Activated CD4-positive, alpha-beta T cell treated with anti-CD3 and anti-CD28 coated beads, Interleukin-2, amount 10 ng/mL, durations not matched to agents 7 days and 5 days (primary cell): ENCODE data around the gene PRKN. TPM values are rescaled to one million over a fixed set of nuclear protein-coding genes. Genes with fewer than 3 reads are reported as not detected.
"Not testable (repeated sequence)": the region's sequence is repeated elsewhere in the genome, so short reads cannot be mapped to it uniquely, and the experiment has no call there.

ENCODE experiments used
- CTCF ChIA-PET: fragments of 350-600 bp; sonication (Branson Sonifier 250); formaldehyde crosslinking; loops from one replicate; lab custom pipeline; 2021; ENCODE audit warnings: antibody characterized with exemption; lab: Charles Lee
- POLR2A ChIA-PET: fragments of 350-600 bp; sonication (Branson Sonifier 250); formaldehyde crosslinking; loops from one replicate; lab custom pipeline; 2021; ENCODE audit warnings: antibody characterized with exemption; lab: Charles Lee
- DNase-seq: peaks from one replicate; pipeline ENCODE4 v3.0.0-alpha.2; 2020
- H3K27ac Mint-ChIP-seq: one replicate; pipeline ENCODE4 v1.8.0; 2021; ENCODE audit warnings: mild to moderate bottlenecking, moderate library complexity, mixed read lengths
- H3K27me3 Mint-ChIP-seq: one replicate; pipeline ENCODE4 v1.8.0; 2021; ENCODE audit warnings: mixed read lengths
- H3K36me3 Mint-ChIP-seq: one replicate; pipeline ENCODE4 v1.8.0; 2021; ENCODE audit warnings: low read depth, mixed read lengths
- H3K4me1 Mint-ChIP-seq: one replicate; pipeline ENCODE4 v1.8.0; 2021; ENCODE audit warnings: mixed read lengths
- H3K4me3 Mint-ChIP-seq: one replicate; pipeline ENCODE4 v1.8.0; 2021; ENCODE audit warnings: mild to moderate bottlenecking, moderate library complexity, mixed read lengths
- H3K9me3 Mint-ChIP-seq: one replicate; pipeline ENCODE4 v1.8.0; 2021; ENCODE audit warnings: mixed read lengths
- total RNA-seq, 2 experiments: library from RNA; stranded (reverse); gene quantifications; one replicate each; pipeline ENCODE4 v1.2.3, GENCODE V29; 2021

PRKN gene
- total RNA-seq, 2 experiments from 2014 or later, result 0.77 to 0.94 TPM

GRCh38 chr6:162532283-162533008 lies 195.1 kb downstream of the PRKN start:
- H3K9me3 Mint-ChIP-seq, result peaks cover 2% of the 10 kb centered on the region
- H3K27ac Mint-ChIP-seq, result no peak overlapping the region
- ChIA-PET CTCF (no interaction called here), POLR2A (no interaction called here)
- no peak overlapping the region for H3K4me3 Mint-ChIP-seq
- H3K27me3 Mint-ChIP-seq, result no peaks in the 10 kb centered on the region
- H3K4me1 Mint-ChIP-seq, result no peaks in the 10 kb centered on the region
- no peak for DNase-seq
- no peaks in the 10 kb centered on the region for H3K36me3 Mint-ChIP-seq

DNA sequence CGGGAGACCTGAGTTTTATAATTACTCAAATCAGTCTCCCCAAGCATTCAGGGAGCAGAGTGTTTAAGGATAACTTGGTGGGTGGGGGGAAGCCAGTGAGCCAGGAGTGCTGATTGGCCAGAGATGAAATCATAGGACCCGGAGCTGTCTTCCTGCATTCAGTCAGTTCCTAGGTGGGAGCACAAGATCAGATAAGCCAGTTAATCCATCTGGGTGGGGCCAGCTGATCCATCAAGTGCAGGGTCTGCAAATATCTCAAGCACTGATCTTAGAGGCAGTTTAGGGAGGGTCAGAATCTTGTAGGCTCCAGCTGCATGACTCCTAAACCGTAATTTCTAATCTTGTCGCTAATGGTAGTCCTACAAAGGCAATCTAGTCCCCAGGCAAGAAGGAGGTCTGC lies 196.2 kb downstream of the PRKN start:
- H3K27me3 Mint-ChIP-seq, DNase-seq, CTCF ChIA-PET, H3K4me1 Mint-ChIP-seq, POLR2A ChIA-PET, H3K27ac Mint-ChIP-seq, H3K36me3 Mint-ChIP-seq, H3K9me3 Mint-ChIP-seq, H3K4me3 Mint-ChIP-seq: not testable (repeated sequence)

- Mint-ChIP-seq H3K27me3 (no peaks in the 10 kb centered on the region), H3K36me3 (no peaks in the 10 kb centered on the region), H3K27ac (no peak overlapping the region), H3K4me1 (no peaks in the 10 kb centered on the region), H3K4me3 (no peak overlapping the region), H3K9me3 (peaks cover 9% of the 10 kb centered on the region)
- no peak for DNase-seq
- ChIA-PET POLR2A (no interaction called here), CTCF (interaction anchor here (0.7 kb wide), 1 partner anchor 1559 kb away, joined by 3 read pairs; no protein-coding TSS in a partner anchor)
These were observed 199.0 kb downstream of the PRKN start for GRCh38 chr6:162528538-162528937.

- POLR2A ChIA-PET, result no interaction called here
- CTCF ChIA-PET, result interaction anchor here (0.7 to 1.0 kb wide), 2 partner anchors 12 to 36 kb away, joined by 3 read pairs; no protein-coding TSS in a partner anchor
- Mint-ChIP-seq H3K27ac (no peak overlapping the region), H3K9me3 (peaks cover 12% of the 10 kb centered on the region), H3K4me1 (no peaks in the 10 kb centered on the region), H3K27me3 (no peaks in the 10 kb centered on the region), H3K36me3 (no peaks in the 10 kb centered on the region), H3K4me3 (no peak overlapping the region)
- no peak for DNase-seq
These were observed 200.6 kb downstream of the PRKN start for GRCh38 chr6:162526960-162527359.

DNA sequence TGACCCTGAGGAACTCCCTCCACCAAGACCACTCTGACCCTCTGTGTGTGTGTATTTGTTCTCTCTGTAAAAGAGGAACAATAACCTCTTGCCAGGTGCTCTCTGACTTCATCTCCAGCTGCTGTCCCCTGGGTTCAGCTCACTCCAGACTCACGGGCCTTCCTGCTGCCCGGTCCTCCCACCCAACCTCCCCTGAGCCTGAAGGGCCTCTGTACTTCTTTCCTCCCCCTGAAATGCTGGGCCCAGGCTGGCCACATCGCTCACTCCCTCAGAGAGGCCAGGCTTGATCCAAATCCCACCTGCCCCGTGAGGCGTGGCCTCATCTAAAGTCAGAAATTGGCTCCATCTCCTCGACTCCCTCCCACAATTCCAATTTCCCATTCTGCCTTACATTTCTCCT lies 202.4 kb downstream of the PRKN start:
- Mint-ChIP-seq H3K9me3 (peaks cover 10% of the 10 kb centered on the region), H3K27me3 (no peaks in the 10 kb centered on the region), H3K4me1 (no peaks in the 10 kb centered on the region), H3K4me3 (no peak overlapping the region), H3K36me3 (no peaks in the 10 kb centered on the region), H3K27ac (no peak overlapping the region)
- ChIA-PET CTCF (no interaction called here), POLR2A (no interaction called here)
- DNase-seq, result no peak

DNA sequence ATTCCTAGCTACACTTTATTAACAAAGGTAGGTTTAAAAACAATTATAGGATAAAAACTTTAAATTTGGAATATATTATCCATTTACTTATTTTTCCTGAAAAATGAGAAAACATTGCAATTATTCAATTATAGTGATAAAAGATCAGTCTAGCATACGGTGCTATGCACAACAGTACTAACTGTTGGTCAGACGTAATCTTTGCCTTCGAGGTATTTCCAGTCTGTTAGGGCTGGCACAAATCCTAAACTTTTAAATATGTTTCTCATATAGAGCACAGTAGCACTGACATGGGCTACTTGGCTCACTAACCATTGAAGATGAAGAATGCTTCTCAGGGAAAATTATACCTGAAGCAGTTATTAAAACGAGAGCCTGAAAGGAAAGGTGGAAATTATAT lies 214.8 kb downstream of the PRKN start:
- Mint-ChIP-seq H3K4me1 (no peaks in the 10 kb centered on the region), H3K27ac (no peak overlapping the region), H3K36me3 (no peaks in the 10 kb centered on the region), H3K4me3 (no peak overlapping the region), H3K27me3 (no peaks in the 10 kb centered on the region), H3K9me3 (peaks cover 3% of the 10 kb centered on the region)
- ChIA-PET POLR2A (no interaction called here), CTCF (no interaction called here)
- DNase-seq, result no peak

GRCh38 chr6:162497389-162497788 lies 230.2 kb downstream of the PRKN start:
- Mint-ChIP-seq H3K4me1 (no peaks in the 10 kb centered on the region), H3K27me3 (no peaks in the 10 kb centered on the region), H3K27ac (no peak overlapping the region), H3K4me3 (no peak overlapping the region), H3K36me3 (no peaks in the 10 kb centered on the region), H3K9me3 (no peaks in the 10 kb centered on the region)
- POLR2A ChIA-PET, result no interaction called here
- CTCF ChIA-PET, result no interaction called here
- DNase-seq, result no peak

DNA sequence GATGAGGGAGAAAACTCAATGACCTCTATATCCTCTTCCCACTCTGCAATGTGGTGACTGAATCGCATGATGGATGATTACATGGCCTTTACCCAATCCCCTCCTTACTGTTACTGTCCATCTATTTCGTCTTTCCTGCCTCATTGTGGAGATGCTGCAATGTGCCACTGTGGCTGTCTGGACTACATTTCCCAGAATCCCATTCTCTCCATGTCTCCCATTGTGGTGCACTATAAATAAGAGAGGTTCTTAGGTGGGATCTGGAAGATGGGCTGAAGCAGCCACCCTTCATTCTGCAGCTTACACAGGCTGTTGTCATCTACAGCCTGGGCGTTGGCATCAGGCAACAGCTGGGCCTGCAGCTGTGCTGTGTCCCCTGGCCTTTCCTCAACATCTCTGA lies 233.6 kb downstream of the PRKN start:
- no peaks in the 10 kb centered on the region for H3K4me1 Mint-ChIP-seq
- H3K36me3 Mint-ChIP-seq, result no peaks in the 10 kb centered on the region
- H3K27me3 Mint-ChIP-seq, result no peaks in the 10 kb centered on the region
- DNase-seq, result no peak
- H3K9me3 Mint-ChIP-seq, result peaks cover 3% of the 10 kb centered on the region
- POLR2A ChIA-PET, result no interaction called here
- H3K27ac Mint-ChIP-seq, result no peak overlapping the region
- H3K4me3 Mint-ChIP-seq, result no peak overlapping the region
- CTCF ChIA-PET, result no interaction called here

DNA sequence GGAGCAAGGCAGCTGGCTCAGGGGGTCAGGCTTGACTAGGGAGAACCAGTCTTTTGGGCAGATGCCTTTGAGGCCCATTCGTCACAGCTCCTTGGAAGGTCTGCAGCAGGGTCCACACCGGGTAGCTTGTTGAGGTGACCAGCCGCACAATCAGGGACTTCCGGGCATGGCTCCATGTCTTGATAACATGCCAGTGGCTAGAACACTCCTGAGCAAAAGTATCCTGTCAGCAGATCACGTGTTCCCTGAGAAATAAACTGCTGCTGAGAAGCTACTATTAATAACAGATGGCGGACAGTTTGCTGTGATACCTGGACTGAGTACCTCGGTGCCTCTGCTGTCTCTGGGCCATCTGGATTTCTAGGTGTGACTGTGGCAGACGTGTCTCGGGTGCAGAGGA lies 235.9 kb downstream of the PRKN start:
- CTCF ChIA-PET, result no interaction called here

DNA sequence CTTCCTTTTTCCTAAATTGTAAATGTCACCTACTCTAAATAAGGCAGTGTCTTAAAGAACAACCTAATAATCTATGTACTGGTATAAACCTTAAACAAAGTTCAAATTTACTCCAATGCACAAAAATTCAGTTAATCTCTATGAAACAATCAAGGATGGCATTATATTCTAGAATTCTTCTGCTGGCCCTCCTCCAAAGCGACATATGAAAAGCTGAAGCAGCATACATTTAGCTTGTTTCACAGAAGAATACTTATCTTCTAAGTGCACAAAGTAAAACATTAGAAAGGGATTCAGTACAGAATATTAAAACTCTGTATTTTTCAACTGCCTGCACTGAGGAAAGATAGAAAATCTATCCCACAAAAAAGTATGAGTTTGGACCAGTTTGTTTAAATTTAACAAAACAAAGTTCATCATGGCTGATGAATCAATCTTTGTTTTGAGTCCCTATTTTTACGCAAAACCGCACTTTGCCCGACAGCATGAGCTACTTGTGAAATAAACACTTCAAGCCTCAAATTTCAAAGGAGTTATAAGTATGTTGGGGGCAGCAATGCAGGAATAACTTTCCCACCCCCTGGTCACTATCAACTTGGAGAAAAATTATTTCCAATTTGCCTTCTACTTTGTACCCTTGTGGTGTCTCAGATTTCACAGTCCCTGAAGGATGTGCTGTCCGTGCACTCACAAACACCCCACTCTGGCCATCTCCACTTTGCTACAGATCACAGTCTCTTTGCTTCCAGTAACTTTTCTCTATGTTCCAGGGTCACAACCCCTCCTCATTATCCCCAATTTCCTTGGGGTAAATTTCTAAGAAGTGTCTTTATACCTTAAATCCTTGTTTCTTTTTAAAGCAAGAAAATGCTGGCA lies 238.2 kb downstream of the PRKN start:
- CTCF ChIA-PET, result no interaction called here

More for the DNA sequence above, 235.9 kb downstream of the PRKN start:
- DNase-seq, result no peak
- Mint-ChIP-seq H3K27ac (no peak overlapping the region), H3K4me3 (no peak overlapping the region), H3K4me1 (no peaks in the 10 kb centered on the region), H3K27me3 (no peaks in the 10 kb centered on the region), H3K9me3 (peaks cover 3% of the 10 kb centered on the region), H3K36me3 (no peaks in the 10 kb centered on the region)
- POLR2A ChIA-PET, result no interaction called here

GRCh38 chr6:162488444-162488843 lies 239.1 kb downstream of the PRKN start:
- ChIA-PET POLR2A (no interaction called here), CTCF (no interaction called here)
- Mint-ChIP-seq H3K27ac (no peak overlapping the region), H3K4me3 (no peak overlapping the region), H3K4me1 (no peaks in the 10 kb centered on the region), H3K36me3 (no peaks in the 10 kb centered on the region), H3K9me3 (peaks cover 3% of the 10 kb centered on the region), H3K27me3 (no peaks in the 10 kb centered on the region)
- no peak for DNase-seq

More for the DNA sequence above, 238.2 kb downstream of the PRKN start:
- Mint-ChIP-seq H3K4me3 (no peak overlapping the region), H3K4me1 (no peaks in the 10 kb centered on the region), H3K27ac (no peak overlapping the region), H3K27me3 (no peaks in the 10 kb centered on the region), H3K36me3 (no peaks in the 10 kb centered on the region), H3K9me3 (peaks cover 3% of the 10 kb centered on the region)
- DNase-seq, result no peak
- POLR2A ChIA-PET, result no interaction called here

GRCh38 chr6:162485464-162485863 lies 242.1 kb downstream of the PRKN start:
- POLR2A ChIA-PET, result no interaction called here
- Mint-ChIP-seq H3K4me3 (no peak overlapping the region), H3K27ac (no peak overlapping the region), H3K9me3 (no peaks in the 10 kb centered on the region), H3K4me1 (no peaks in the 10 kb centered on the region), H3K27me3 (no peaks in the 10 kb centered on the region), H3K36me3 (no peaks in the 10 kb centered on the region)
- CTCF ChIA-PET, result no interaction called here
- no peak for DNase-seq

DNA sequence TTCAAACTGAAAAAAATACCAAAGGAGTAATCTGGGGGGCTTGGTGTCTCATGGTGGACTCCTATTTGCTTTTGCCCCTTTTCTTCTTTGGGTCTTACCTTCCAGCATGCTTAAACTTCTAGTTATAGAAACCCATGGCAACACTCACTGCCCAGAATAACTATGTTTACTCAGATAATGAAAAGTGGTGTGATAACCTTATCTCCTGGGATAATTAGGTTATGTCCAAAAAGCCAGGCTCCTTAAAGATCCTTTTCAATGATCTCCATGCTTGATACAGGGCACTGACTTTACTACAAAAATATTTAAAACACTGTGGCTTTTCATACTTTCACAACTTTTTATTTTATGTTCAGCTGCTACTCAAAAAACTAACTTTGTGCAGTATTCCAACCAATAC lies 245.6 kb downstream of the PRKN start:
- ChIA-PET CTCF (no interaction called here), POLR2A (no interaction called here)
- Mint-ChIP-seq H3K27me3 (no peaks in the 10 kb centered on the region), H3K4me1 (no peaks in the 10 kb centered on the region), H3K9me3 (peaks cover 6% of the 10 kb centered on the region), H3K27ac (no peak overlapping the region), H3K36me3 (no peaks in the 10 kb centered on the region), H3K4me3 (no peak overlapping the region)
- no peak for DNase-seq
